Measurements from ENCODE around the gene IER3.

Gene IER3

GRCh38 chr6:30744054-30744805 lies at the start of gene IER3:
TSS of gene IER3 (minus strand) at chr6:30744547. CDS start at chr6:30744518, 29 bp downstream.
- peak; percentile 58 for TF ChIP-seq CTCF (IDR thresholded peaks at IDR 0.05)
- peak within 1 kb of the TSS; percentile 95 for H3K27ac Mint-ChIP-seq
- H3K27me3 Mint-ChIP-seq (ENCODE audit: low read depth, poor library complexity): peaks cover 6% of the 10 kb centered on the region
- H3K9me3 Mint-ChIP-seq: no peaks in the 10 kb centered on the region
- peaks cover 21% of the 10 kb centered on the region for H3K36me3 Mint-ChIP-seq (ENCODE audit: low read depth)
- peaks cover 70% of the 10 kb centered on the region for H3K4me1 Mint-ChIP-seq
- peak within 1 kb of the TSS; percentile 97 for H3K4me3 Mint-ChIP-seq
- DNase-seq: peak; percentile 85

- no peak overlapping the region for H3K4me3 Mint-ChIP-seq
- no peak for DNase-seq
- no peak for TF ChIP-seq CTCF (IDR thresholded peaks at IDR 0.05)
- H3K9me3 Mint-ChIP-seq: no peaks in the 10 kb centered on the region
- peaks cover 9% of the 10 kb centered on the region for H3K27me3 Mint-ChIP-seq (ENCODE audit: low read depth, poor library complexity)
- H3K36me3 Mint-ChIP-seq (ENCODE audit: low read depth): no peaks in the 10 kb centered on the region
- H3K4me1 Mint-ChIP-seq: peaks cover 54% of the 10 kb centered on the region
- H3K27ac Mint-ChIP-seq: peak overlapping the region; percentile 96
Measured at GRCh38 chr6:30793521-30794194, 49.3 kb upstream of the IER3 start.

GRCh38 chr6:30792786-30793185 lies 48.4 kb upstream of the IER3 start:
- H3K4me1 Mint-ChIP-seq: peaks cover 63% of the 10 kb centered on the region
- no peak for TF ChIP-seq CTCF (IDR thresholded peaks at IDR 0.05)
- H3K27me3 Mint-ChIP-seq (ENCODE audit: low read depth, poor library complexity): peaks cover 12% of the 10 kb centered on the region
- no peaks in the 10 kb centered on the region for H3K9me3 Mint-ChIP-seq
- no peak overlapping the region for H3K4me3 Mint-ChIP-seq
- no peak for DNase-seq
- no peaks in the 10 kb centered on the region for H3K36me3 Mint-ChIP-seq (ENCODE audit: low read depth)
- no peak overlapping the region for H3K27ac Mint-ChIP-seq

GRCh38 chr6:30790724-30791383 lies 46.5 kb upstream of the IER3 start:
- H3K27me3 Mint-ChIP-seq (ENCODE audit: low read depth, poor library complexity): peaks cover 18% of the 10 kb centered on the region
- H3K4me3 Mint-ChIP-seq: no peak overlapping the region
- no peak for DNase-seq
- peaks cover 64% of the 10 kb centered on the region for H3K4me1 Mint-ChIP-seq
- no peak for TF ChIP-seq CTCF (IDR thresholded peaks at IDR 0.05)
- H3K9me3 Mint-ChIP-seq: no peaks in the 10 kb centered on the region
- no peak overlapping the region for H3K27ac Mint-ChIP-seq
- H3K36me3 Mint-ChIP-seq (ENCODE audit: low read depth): no peaks in the 10 kb centered on the region

GRCh38 chr6:30789606-30790005 lies 45.3 kb upstream of the IER3 start:
- Mint-ChIP-seq H3K27me3 (ENCODE audit: low read depth, poor library complexity) (peaks cover 14% of the 10 kb centered on the region), H3K4me1 (peaks cover 56% of the 10 kb centered on the region), H3K27ac (peak overlapping the region; percentile 54), H3K4me3 (no peak overlapping the region), H3K36me3 (ENCODE audit: low read depth) (no peaks in the 10 kb centered on the region), H3K9me3 (peaks cover 7% of the 10 kb centered on the region)
- DNase-seq: no peak
- TF ChIP-seq CTCF (IDR thresholded peaks at IDR 0.05): no peak

Data from nephron progenitor cell (in vitro differentiated cells).